ENCODE results near the gene LDB3. TPM values are rescaled to one million over a fixed set of nuclear protein-coding genes. Genes with fewer than 3 reads are reported as not detected.

Gene LDB3
- total and polyA plus RNA-seq, 2 of the 8 experiments (the other 6 are each of a cell fraction or from before 2014, with no cell fraction given), result 0.20 to 0.43 TPM

GRCh38 chr10:86700851-86701617 is 32.7 kb downstream of the LDB3 start:
- Histone ChIP-seq H3K79me2 (ENCODE audit: control insufficient read depth in 1 of 2, insufficient read depth in 2 of 2, low read length in 2 of 2) (no peaks in the 10 kb centered on the region), H3K14ac (ENCODE audit: insufficient read length) (no peak overlapping the region), H3K4me2 (ENCODE audit: insufficient read depth in 1 of 2, low read depth in 2 of 2, low read length in 2 of 2) (no peak overlapping the region), H2BK15ac (ENCODE audit: low read length) (no peak overlapping the region), H3K27ac (ENCODE audit: low read depth, low read length) (no peak overlapping the region), H3K23me2 (ENCODE audit: low read depth, low read length) (no peaks in the 10 kb centered on the region; the same call in 1 of the 2 replicates), H3K36me3 (ENCODE audit: control insufficient read depth in 2 of 4, insufficient read depth in 4 of 4, low read length in 3 of 4) (no peaks in the 10 kb centered on the region), H2AFZ (ENCODE audit: low read length) (no peak overlapping the region), H3K27me3 (replicated peaks in 1 of 4; ENCODE audit: control insufficient read depth in 3 of 4, extremely low read depth in 1 of 4, insufficient read depth in 3 of 4, low read length in 3 of 4) (no peaks in the 10 kb centered on the region), H3K4ac (replicated peaks; ENCODE audit: insufficient read length, low read depth, low read length) (no peak overlapping the region), H4K20me1 (replicated peaks in 1 of 2; ENCODE audit: control insufficient read depth in 1 of 2, insufficient read depth in 2 of 2, low read length in 2 of 2) (no peaks in the 10 kb centered on the region), H2BK120ac (replicated peaks; ENCODE audit: low read depth, low read length) (no peak overlapping the region), H3K9ac (replicated peaks in 1 of 4; ENCODE audit: extremely low read depth in 1 of 4, low read depth in 3 of 4, low read length in 3 of 4) (no peak overlapping the region), H3K18ac (ENCODE audit: extremely low read depth, low read length) (no peak overlapping the region), H2BK12ac (ENCODE audit: low read depth, low read length) (no peak overlapping the region), H4K8ac (ENCODE audit: extremely low read depth, insufficient read depth, low read length) (no peak overlapping the region; the same call in 1 of the 2 replicates), H4K91ac (replicated peaks; ENCODE audit: insufficient read length, low read length) (no peak overlapping the region), H3K4me1 (replicated peaks in 1 of 4; ENCODE audit: control insufficient read depth in 3 of 4, insufficient read depth in 4 of 4, low read length in 3 of 4) (peaks cover 0 to 5% (median 0%) of the 10 kb centered on the region in 4 experiments; a peak in 3 of 7 replicates), H3K9me3 (ENCODE audit: insufficient read depth in 2 of 2, low read depth in 1 of 2, low read length in 1 of 2) (no peaks in the 10 kb centered on the region), H3K23ac (ENCODE audit: insufficient read length) (no peak overlapping the region), H2BK20ac (ENCODE audit: low read length) (no peak overlapping the region), H4K5ac (ENCODE audit: insufficient read length, low read depth, low read length) (no peak overlapping the region), H2BK5ac (ENCODE audit: low read depth, low read length) (no peak overlapping the region), H2AK5ac (ENCODE audit: low read depth, low read length) (no peak overlapping the region), H3K56ac (replicated peaks; ENCODE audit: insufficient read length, low read depth, low read length) (no peak overlapping the region), H3K4me3 (ENCODE audit: extremely low read depth in 1 of 4, insufficient read depth in 2 of 4, low read depth in 3 of 4, low read length in 4 of 4) (no peak overlapping the region), H3K79me1 (ENCODE audit: low read depth, low read length) (no peaks in the 10 kb centered on the region)
- 90% methylated on average over 10 of the region's 12 CpGs; no CpG with 5 or more reads in 1 of the 2 experiments for WGBS, 2 experiments (ENCODE audit: extremely low coverage in 1 of 2, insufficient coverage in 1 of 2, insufficient read length in 1 of 2, insufficient replicate concordance in 2 of 2, low coverage in 1 of 2, low lambda C conversion rate in 2 of 2, missing lambda C conversion rate in 1 of 2)
- CTCF ChIA-PET (ENCODE audit: partially characterized antibody), result interaction anchor here (0.5 to 4.9 kb wide), 10 partner anchors 8 to 473 kb away, joined by 3 to 23 read pairs (median 6); no protein-coding TSS in a partner anchor
- FAIRE-seq, result no peak
- POLR2A ChIA-PET (ENCODE audit: partially characterized antibody), result interaction anchor here (1.7 kb wide), 1 partner anchor 30 kb away, joined by 3 read pairs; no protein-coding TSS in a partner anchor
- no peak for DNase-seq (ENCODE audit: low read depth in 1 of 2, low spot score in 2 of 2)
- TF ChIP-seq BRCA1 (IDR thresholded peaks at IDR 0.05; ENCODE audit: low read depth, low read length) (no peak), TBP (IDR thresholded peaks at IDR 0.05; ENCODE audit: low read depth, low read length) (no peak), MAFK (IDR thresholded peaks at IDR 0.05; ENCODE audit: low read depth, low read length) (no peak), TAF1 (IDR thresholded peaks at IDR 0.05; ENCODE audit: low read depth, low read length) (no peak), RBBP5 (IDR thresholded peaks at IDR 0.05; ENCODE audit: borderline replicate concordance, low read depth, low read length) (no peak), E2F6 (IDR thresholded peaks at IDR 0.05) (no peak), POLR2AphosphoS5 (IDR thresholded peaks at IDR 0.05; ENCODE audit: low read depth, low read length) (no peak), TCF12 (IDR thresholded peaks at IDR 0.05; ENCODE audit: low read depth, low read length) (no peak), SUZ12 (IDR thresholded peaks at IDR 0.05; ENCODE audit: low read length) (no peak), CHD1 (IDR thresholded peaks at IDR 0.05; ENCODE audit: low read depth, low read length) (no peak), ASH2L (IDR thresholded peaks at IDR 0.05; ENCODE audit: low read length) (no peak), SIN3A (conservative IDR thresholded peaks at IDR 0.05 in 1 of 2, IDR thresholded peaks at IDR 0.05 in 1 of 2; ENCODE audit: low read depth in 1 of 2, low read length in 2 of 2) (no peak)

All from H1 (cell line).